ENCODE measurements around the gene TTYH1.

DNA sequence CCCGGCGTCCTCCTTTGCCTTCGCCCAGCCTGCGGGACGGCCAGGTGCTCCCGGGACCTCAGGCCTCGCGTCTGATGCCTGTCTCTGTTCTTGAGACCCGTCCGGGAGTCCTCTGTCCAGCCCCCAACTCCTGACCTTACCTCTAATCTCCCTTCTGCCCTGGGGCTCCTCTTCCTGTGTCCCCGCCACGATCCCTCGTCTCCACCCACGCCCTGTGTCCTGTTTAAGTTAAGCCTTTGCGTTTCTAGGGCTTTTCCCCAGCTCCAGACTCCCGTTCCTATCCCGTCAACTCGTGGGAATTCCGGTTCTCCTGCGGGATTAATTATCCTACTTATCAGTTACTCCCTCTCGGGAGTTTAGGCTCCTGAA, 34.4 kb downstream of the TTYH1 start:
- TF ChIP-seq, protein P1, sequence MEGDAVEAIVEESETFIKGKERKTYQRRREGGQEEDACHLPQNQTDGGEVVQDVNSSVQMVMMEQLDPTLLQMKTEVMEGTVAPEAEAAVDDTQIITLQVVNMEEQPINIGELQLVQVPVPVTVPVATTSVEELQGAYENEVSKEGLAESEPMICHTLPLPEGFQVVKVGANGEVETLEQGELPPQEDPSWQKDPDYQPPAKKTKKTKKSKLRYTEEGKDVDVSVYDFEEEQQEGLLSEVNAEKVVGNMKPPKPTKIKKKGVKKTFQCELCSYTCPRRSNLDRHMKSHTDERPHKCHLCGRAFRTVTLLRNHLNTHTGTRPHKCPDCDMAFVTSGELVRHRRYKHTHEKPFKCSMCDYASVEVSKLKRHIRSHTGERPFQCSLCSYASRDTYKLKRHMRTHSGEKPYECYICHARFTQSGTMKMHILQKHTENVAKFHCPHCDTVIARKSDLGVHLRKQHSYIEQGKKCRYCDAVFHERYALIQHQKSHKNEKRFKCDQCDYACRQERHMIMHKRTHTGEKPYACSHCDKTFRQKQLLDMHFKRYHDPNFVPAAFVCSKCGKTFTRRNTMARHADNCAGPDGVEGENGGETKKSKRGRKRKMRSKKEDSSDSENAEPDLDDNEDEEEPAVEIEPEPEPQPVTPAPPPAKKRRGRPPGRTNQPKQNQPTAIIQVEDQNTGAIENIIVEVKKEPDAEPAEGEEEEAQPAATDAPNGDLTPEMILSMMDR (IDR thresholded peaks at IDR 0.05) = no peak
- no peak for TF ChIP-seq POLR2A (IDR thresholded peaks at IDR 0.05)

All from testis (tissue), 2 donors.